GM23338 (cell line): ENCODE data around the gene SRSF4. TPM values are rescaled to one million over a fixed set of nuclear protein-coding genes. Genes with fewer than 3 reads are reported as not detected.
A peak's percentile ranks its signal among the peaks of the same experiment; 100 is the strongest.

Experiments used
- ATAC-seq: fragments of 200-7000 bp; cut with Tn5 transposase; 3 replicates; pipeline ENCODE4 v1.9.1; 2020
- DNase-seq: peaks from one replicate; pipeline ENCODE4 v3.0.0-alpha.2; 2015; ENCODE audit warnings: low spot score
- H2AFZ ChIP-seq: fragments of 200-600 bp; sonication (generic); 2 replicates; pipeline ENCODE4 v1.8.0; 2016; ENCODE audit warnings: antibody characterized with exemption, mild to moderate bottlenecking, moderate library complexity
- H3F3A ChIP-seq: fragments of 200-600 bp; sonication (generic); replicated peaks from 2 replicates; pipeline ENCODE4 v1.8.0; 2017; ENCODE audit warnings: antibody characterized with exemption, mixed run types, low read depth
- H3K27ac ChIP-seq: fragments of 200-600 bp; sonication (generic); 2 replicates; pipeline ENCODE4 v1.6.1; 2016; ENCODE audit warnings: low read depth
- H3K27me3 ChIP-seq: fragments of 200-600 bp; sonication (generic); 2 replicates; pipeline ENCODE4 v1.8.0; 2016; ENCODE audit warnings: mild to moderate bottlenecking, mixed run types, moderate library complexity; ENCODE audit not compliant: insufficient read depth
- H3K36me3 ChIP-seq: fragments of 200-600 bp; sonication (generic); 2 replicates; pipeline ENCODE4 v1.8.0; 2016; ENCODE audit warnings: mild to moderate bottlenecking; ENCODE audit not compliant: insufficient read depth
- H3K4me1 ChIP-seq: fragments of 200-600 bp; sonication (generic); 2 replicates; pipeline ENCODE4 v1.8.0; 2016; ENCODE audit warnings: mild to moderate bottlenecking, moderate library complexity; ENCODE audit not compliant: insufficient read depth
- H3K4me2 ChIP-seq: fragments of 200-600 bp; sonication (generic); 2 replicates; pipeline ENCODE4 v1.7.1; 2017; ENCODE audit warnings: mixed run types
- H3K4me3 ChIP-seq: fragments of 200-600 bp; sonication (generic); 2 replicates; pipeline ENCODE4 v1.6.1; 2016; ENCODE audit warnings: mixed run types
- H3K79me2 ChIP-seq: fragments of 200-600 bp; sonication (generic); replicated peaks from 2 replicates; pipeline ENCODE4 v1.8.0; 2017; ENCODE audit warnings: mild to moderate bottlenecking; ENCODE audit not compliant: insufficient read depth
- H3K9me2 ChIP-seq: fragments of 200-600 bp; sonication (generic); 2 replicates; pipeline ENCODE4 v1.8.0; 2017; ENCODE audit not compliant: insufficient read depth
- H4K20me1 ChIP-seq: fragments of 200-600 bp; sonication (generic); replicated peaks from 2 replicates; pipeline ENCODE4 v1.8.0; 2017; ENCODE audit warnings: mild to moderate bottlenecking; ENCODE audit not compliant: insufficient read depth
- H3K27ac Mint-ChIP-seq: 2 replicates; pipeline ENCODE4 v1.8.0; 2020; ENCODE audit warnings: inconsistent platforms, mild to moderate bottlenecking, moderate library complexity, mixed read lengths
- H3K27me3 Mint-ChIP-seq: 3 replicates; pipeline ENCODE4 v1.8.0; 2022; ENCODE audit warnings: low read depth, mild to moderate bottlenecking, moderate library complexity, mixed read lengths, inconsistent platforms; ENCODE audit not compliant: insufficient read depth, poor library complexity
- H3K36me3 Mint-ChIP-seq: 3 replicates; pipeline ENCODE4 v1.8.0; 2021; ENCODE audit warnings: low read depth, mild to moderate bottlenecking, inconsistent platforms, moderate library complexity, mixed read lengths
- H3K4me1 Mint-ChIP-seq: 3 replicates; pipeline ENCODE4 v1.8.0; 2020; ENCODE audit warnings: mild to moderate bottlenecking, inconsistent platforms, mixed read lengths
- H3K4me3 Mint-ChIP-seq: 3 replicates; pipeline ENCODE4 v1.8.0; 2021; ENCODE audit warnings: moderate library complexity, mild to moderate bottlenecking, inconsistent platforms, mixed read lengths
- H3K9me3 Mint-ChIP-seq: 3 replicates; pipeline ENCODE4 v1.8.0; 2020; ENCODE audit warnings: moderate library complexity, mild to moderate bottlenecking, inconsistent platforms, mixed read lengths
- ETS1 ChIP-seq: IDR thresholded peaks from 2 replicates; pipeline ENCODE4 v1.6.1; 2016; ENCODE audit warnings: antibody characterized with exemption
- EZH2 ChIP-seq: fragments of 200-600 bp; sonication (generic); IDR thresholded peaks from one replicate; pipeline ENCODE4 v1.8.0; 2017; ENCODE audit warnings: antibody characterized with exemption, mild to moderate bottlenecking, low read depth; ENCODE audit not compliant: unreplicated experiment
- JUNB ChIP-seq: IDR thresholded peaks from one replicate; pipeline ENCODE4 v1.6.1; 2016; ENCODE audit warnings: antibody characterized with exemption; ENCODE audit not compliant: unreplicated experiment
- NANOG ChIP-seq: IDR thresholded peaks from 2 replicates; pipeline ENCODE4 v1.6.1; 2016; ENCODE audit warnings: antibody characterized with exemption, borderline replicate concordance
- POLR2AphosphoS5 ChIP-seq: IDR thresholded peaks from 2 replicates; pipeline ENCODE4 v1.6.1; 2016; ENCODE audit warnings: antibody characterized with exemption, low read depth
- ZNF114 ChIP-seq: fragments of 250-450 bp; sonication (Bioruptor Pico); IDR thresholded peaks from 2 replicates; pipeline ENCODE4 v1.5.0; 2020; ENCODE audit warnings: mild to moderate bottlenecking, moderate library complexity
- ZNF462 ChIP-seq: fragments of 250-450 bp; sonication (Bioruptor Pico); IDR thresholded peaks from 2 replicates; pipeline ENCODE4 v1.5.0; 2020; ENCODE audit warnings: mild to moderate bottlenecking, moderate library complexity
- polyA plus RNA-seq: library from polyadenylated mRNA; unstranded; fragments of >200 nt; fragmentation: Nextera tagmentation; extraction: Ambion mirVana; gene quantifications from 2 replicates; pipeline ENCODE4 v1.2.1, GENCODE V29; 2016
- total RNA-seq: library from RNA; depleted of rRNA; stranded (reverse); fragments of >200 nt; shearing (Covaris generic); gene quantifications from 2 replicates; pipeline ENCODE4 v1.2.3, GENCODE V29; 2014
- TF ChIP-seq, protein P1 (sequence below): IDR thresholded peaks from one replicate; pipeline ENCODE4 v1.6.1; 2018; ENCODE audit warnings: antibody characterized with exemption; ENCODE audit not compliant: unreplicated experiment

The SRSF4 gene
- total and polyA plus RNA-seq, 2 experiments from 2014 or later: 58.4 to 98.3 TPM

- H3K4me3 ChIP-seq: no peak overlapping the region
- H3F3A ChIP-seq: peaks cover 9% of the 10 kb centered on the region; the same call in 1 of the 2 replicates
- peaks cover 13% of the 10 kb centered on the region for H3K4me1 ChIP-seq
- H3K27ac ChIP-seq: no peak overlapping the region
- Mint-ChIP-seq H3K27ac (no peak overlapping the region), H3K9me3 (peaks cover 5% of the 10 kb centered on the region; the same call in 2 of the 3 replicates), H3K36me3 (peaks cover 26% of the 10 kb centered on the region), H3K4me3 (no peak overlapping the region), H3K4me1 (peaks cover 20% of the 10 kb centered on the region), H3K27me3 (peaks cover 25% of the 10 kb centered on the region)
- no peaks in the 10 kb centered on the region for H3K79me2 ChIP-seq
- no peaks in the 10 kb centered on the region; the same call in 1 of the 2 replicates for H3K36me3 ChIP-seq
- no peaks in the 10 kb centered on the region for H3K9me2 ChIP-seq
- H3K27me3 ChIP-seq: no peaks in the 10 kb centered on the region
- H3K4me2 ChIP-seq: no peak overlapping the region
- DNase-seq (no peak), ATAC-seq (no peak)
- TF ChIP-seq ETS1 (no peak), NANOG (no peak), POLR2AphosphoS5 (no peak), JUNB (no peak), EZH2 (no peak), ZNF114 (CRISPR knock-in tag) (no peak)
- TF ChIP-seq, protein P1, sequence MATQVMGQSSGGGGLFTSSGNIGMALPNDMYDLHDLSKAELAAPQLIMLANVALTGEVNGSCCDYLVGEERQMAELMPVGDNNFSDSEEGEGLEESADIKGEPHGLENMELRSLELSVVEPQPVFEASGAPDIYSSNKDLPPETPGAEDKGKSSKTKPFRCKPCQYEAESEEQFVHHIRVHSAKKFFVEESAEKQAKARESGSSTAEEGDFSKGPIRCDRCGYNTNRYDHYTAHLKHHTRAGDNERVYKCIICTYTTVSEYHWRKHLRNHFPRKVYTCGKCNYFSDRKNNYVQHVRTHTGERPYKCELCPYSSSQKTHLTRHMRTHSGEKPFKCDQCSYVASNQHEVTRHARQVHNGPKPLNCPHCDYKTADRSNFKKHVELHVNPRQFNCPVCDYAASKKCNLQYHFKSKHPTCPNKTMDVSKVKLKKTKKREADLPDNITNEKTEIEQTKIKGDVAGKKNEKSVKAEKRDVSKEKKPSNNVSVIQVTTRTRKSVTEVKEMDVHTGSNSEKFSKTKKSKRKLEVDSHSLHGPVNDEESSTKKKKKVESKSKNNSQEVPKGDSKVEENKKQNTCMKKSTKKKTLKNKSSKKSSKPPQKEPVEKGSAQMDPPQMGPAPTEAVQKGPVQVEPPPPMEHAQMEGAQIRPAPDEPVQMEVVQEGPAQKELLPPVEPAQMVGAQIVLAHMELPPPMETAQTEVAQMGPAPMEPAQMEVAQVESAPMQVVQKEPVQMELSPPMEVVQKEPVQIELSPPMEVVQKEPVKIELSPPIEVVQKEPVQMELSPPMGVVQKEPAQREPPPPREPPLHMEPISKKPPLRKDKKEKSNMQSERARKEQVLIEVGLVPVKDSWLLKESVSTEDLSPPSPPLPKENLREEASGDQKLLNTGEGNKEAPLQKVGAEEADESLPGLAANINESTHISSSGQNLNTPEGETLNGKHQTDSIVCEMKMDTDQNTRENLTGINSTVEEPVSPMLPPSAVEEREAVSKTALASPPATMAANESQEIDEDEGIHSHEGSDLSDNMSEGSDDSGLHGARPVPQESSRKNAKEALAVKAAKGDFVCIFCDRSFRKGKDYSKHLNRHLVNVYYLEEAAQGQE: no peak
- no peaks in the 10 kb centered on the region for H4K20me1 ChIP-seq
- H2AFZ ChIP-seq: no peak overlapping the region
These were observed 9.0 kb upstream of the SRSF4 start for GRCh38 chr1:29190718-29191117.

DNA sequence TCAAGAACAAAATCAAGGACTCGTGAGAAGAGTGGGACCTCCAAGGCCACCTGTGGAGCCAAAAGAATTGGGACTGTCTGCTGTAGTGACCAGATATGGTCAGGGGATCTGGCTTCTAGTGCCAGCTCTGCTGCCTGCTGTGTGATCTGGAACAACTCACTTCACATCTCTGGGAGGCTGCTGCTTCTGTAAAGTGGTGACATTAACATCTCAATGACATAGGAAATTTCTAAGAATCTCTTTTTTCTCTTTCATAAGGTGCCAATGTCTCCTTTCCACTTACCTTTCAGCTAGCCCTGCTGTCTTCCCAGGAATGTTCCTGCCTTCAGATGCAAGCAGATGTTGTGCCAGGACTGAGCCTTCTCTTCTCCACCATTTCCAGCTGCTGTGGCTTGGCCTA is 5.0 kb upstream of the SRSF4 start:
- peak overlapping the region; percentile 7; the same call in 1 of the 2 replicates for H3K4me3 ChIP-seq
- Mint-ChIP-seq H3K27me3 (peaks cover 19% of the 10 kb centered on the region), H3K9me3 (peaks cover 5% of the 10 kb centered on the region; the same call in 2 of the 3 replicates), H3K36me3 (peaks cover 6% of the 10 kb centered on the region), H3K4me1 (peaks cover 34% of the 10 kb centered on the region), H3K27ac (peak overlapping the region; percentile 71), H3K4me3 (peak overlapping the region; percentile 25; the same call in 1 of the 3 replicates)
- TF ChIP-seq JUNB (no peak), ZNF462 (CRISPR knock-in tag) (peak; percentile 87)
- H3K4me2 ChIP-seq: peak overlapping the region; percentile 44
- H3K4me1 ChIP-seq: peaks cover 19% of the 10 kb centered on the region
- H3K79me2 ChIP-seq: no peaks in the 10 kb centered on the region
- peaks cover 15% of the 10 kb centered on the region; the same call in 1 of the 2 replicates for H3F3A ChIP-seq
- peak overlapping the region; percentile 88 for H3K27ac ChIP-seq
- no peaks in the 10 kb centered on the region for H4K20me1 ChIP-seq
- DNase-seq: peak; percentile 63
- H3K36me3 ChIP-seq: no peaks in the 10 kb centered on the region
- no peaks in the 10 kb centered on the region for H3K27me3 ChIP-seq
- H3K9me2 ChIP-seq: no peaks in the 10 kb centered on the region
- ATAC-seq: peak; percentile 35
- no peak overlapping the region for H2AFZ ChIP-seq
